Psoas muscle (tissue), 8 donors: ENCODE data around the gene ITLN2. TPM values are rescaled to one million over a fixed set of nuclear protein-coding genes. Genes with fewer than 3 reads are reported as not detected.
"Not testable (repeated sequence)": the region's sequence is repeated elsewhere in the genome, so short reads cannot be mapped to it uniquely, and the experiment has no call there.

Experiments used
- ATAC-seq, 4 donors: fragments of 200-7000 bp; cut with Tn5 transposase; one replicate each; pipeline ENCODE4 v1.9.1; 2020; ENCODE audit warnings: moderate library complexity in 3 of 4, mild to moderate bottlenecking in 2 of 4
- DNase-seq, 2 donors: peaks; one replicate each; pipeline ENCODE4 v3.0.0-alpha.2; 2020
- H3K27ac ChIP-seq: fragments of 200-600 bp; one replicate; pipeline ENCODE4 v1.8.0; 2022
- H3K27me3 ChIP-seq, 3 donors: fragments of 200-600 bp in 1 of 3; one replicate each; pipeline versions ENCODE4 v1.6.1 to v1.8.0; 2013 to 2022; ENCODE audit warnings: low read length in 2 of 3, mild to moderate bottlenecking in 2 of 3, moderate library complexity in 1 of 3; ENCODE audit not compliant: insufficient read depth in 3 of 3
- H3K36me3 ChIP-seq, 2 donors: fragments of 200-600 bp in 1 of 2; one replicate each; pipeline versions ENCODE4 v1.6.1 to v1.8.0; 2013 to 2022; ENCODE audit warnings: low read depth in 1 of 2, mild to moderate bottlenecking in 1 of 2, moderate library complexity in 1 of 2; ENCODE audit not compliant: insufficient read depth in 1 of 2
- H3K4me1 ChIP-seq: fragments of 200-600 bp; one replicate; pipeline ENCODE4 v1.8.0; 2022
- H3K4me3 ChIP-seq: fragments of 200-600 bp; one replicate; pipeline ENCODE4 v1.8.0; 2022; ENCODE audit warnings: mild to moderate bottlenecking
- H3K9me3 ChIP-seq: fragments of 200-600 bp; one replicate; pipeline ENCODE4 v1.8.0; 2022
- CTCF ChIP-seq: fragments of 200-600 bp; IDR thresholded peaks from one replicate; pipeline ENCODE4 v1.8.0; 2022; ENCODE audit warnings: antibody characterized with exemption
- WGBS, 3 donors: extraction: QIAGEN DNeasy Blood & Tissue Kit; methylation state at CpG; one replicate each; pipeline versions ENCODE4 v1.1.6 to v1.1.7; 2013; 5-methylcytosine and 5-hydroxymethylcytosine counted together
- intact Hi-C, 2 donors: fragments of 100-400 bp; cut with DNase I; formaldehyde crosslinking; loops; one replicate each; pipeline versions ENCODE4 v1.11.0 to v1.14.2; 2022
- polyA plus RNA-seq, 3 donors: library from polyadenylated mRNA; stranded (reverse); fragments of 200-250 nt; gene quantifications; one replicate each; pipeline ENCODE4 v1.2.3, GENCODE V29; 2013
- total RNA-seq, 4 donors: library from RNA; stranded (reverse); fragmentation: NEBNext Ultra II Directional in 2 of 4; extraction: Animal tissue kit (Norgen Biotek cat#: 25700) in 2 of 4; gene quantifications; one replicate each; pipeline versions ENCODE4 v1.2.1 to v1.2.4, GENCODE V29; 2021 to 2023
- donor health status: healthy with polysubstance abuse.
- donor health status: DM: no; HTN: no; CAD: no; lungs with moderate emphysema.
- donor health status: Bipolar disorder and iron deficiency.
- donor health status: healthy.
- donor health status: DM: yes; HTN: yes; CAD: no.
- donor health status: DM: no; HTN: no; CAD: no.
- donor health status: DM: no; HTN: no; CAD: no.
- donor health status: DM: yes; HTN: yes; CAD: no.

The ITLN2 gene
- total and polyA plus RNA-seq, 7 donors, result not detected

- DNase-seq (no peak), ATAC-seq (no peak)
- Histone ChIP-seq H3K4me3 (no peak overlapping the region), H3K27ac (no peak overlapping the region), H3K27me3 (no peaks in the 10 kb centered on the region), H3K9me3 (no peaks in the 10 kb centered on the region), H3K4me1 (no peaks in the 10 kb centered on the region), H3K36me3 (no peaks in the 10 kb centered on the region)
- TF ChIP-seq CTCF, result no peak
- intact Hi-C loops, result no loop called here
- WGBS, 3 donors, result 58 to 69% (median 61%) methylated on average over 5 of the region's 5 CpGs
Measured at GRCh38 chr1:160925652-160926244, 28.9 kb downstream of the ITLN2 start.

- no peak for TF ChIP-seq CTCF
- no peak overlapping the region for H3K4me3 ChIP-seq
- H3K36me3 ChIP-seq, result no peaks in the 10 kb centered on the region
- no peaks in the 10 kb centered on the region for H3K4me1 ChIP-seq
- H3K9me3 ChIP-seq, result no peaks in the 10 kb centered on the region
- intact Hi-C loops, result no loop called here
- ATAC-seq, result no peak
- DNase-seq, result no peak
- H3K27ac ChIP-seq, result no peak overlapping the region
- H3K27me3 ChIP-seq, result no peaks in the 10 kb centered on the region
- 72 to 77% (median 74%) methylated on average over 7 of the region's 7 CpGs for WGBS, 3 donors
Measured at GRCh38 chr1:160924791-160925651, 29.6 kb downstream of the ITLN2 start.

GRCh38 chr1:160916666-160917065, 37.9 kb downstream of the ITLN2 start:
- H3K4me3 ChIP-seq, result no peak overlapping the region
- H3K4me1 ChIP-seq, result no peaks in the 10 kb centered on the region
- no peaks in the 10 kb centered on the region for H3K9me3 ChIP-seq
- WGBS, 3 donors, result 91 to 96% (median 93%) methylated on average over 2 of the region's 2 CpGs
- ATAC-seq (no peak), DNase-seq (no peak)
- no peak overlapping the region for H3K27ac ChIP-seq
- intact Hi-C loops, result no loop called here
- TF ChIP-seq CTCF, result no peak
- H3K27me3 ChIP-seq, result no peaks in the 10 kb centered on the region
- H3K36me3 ChIP-seq, result no peaks in the 10 kb centered on the region

- WGBS, 3 donors, result 52 to 59% (median 57%) methylated on average over 6 of the region's 6 CpGs
- intact Hi-C loops, result not testable (repeated sequence)
Measured at GRCh38 chr1:160913229-160913628, 41.4 kb downstream of the ITLN2 start.

GRCh38 chr1:160911925-160912324, 42.7 kb downstream of the ITLN2 start:
- Histone ChIP-seq H3K9me3 (no peaks in the 10 kb centered on the region), H3K36me3 (no peaks in the 10 kb centered on the region), H3K27me3 (no peaks in the 10 kb centered on the region), H3K4me3 (no peak overlapping the region), H3K4me1 (no peaks in the 10 kb centered on the region), H3K27ac (no peak overlapping the region)
- ATAC-seq, result no peak
- WGBS, 3 donors, result 49 to 71% (median 61%) methylated on average over 2 of the region's 2 CpGs
- no peak for DNase-seq
- intact Hi-C loops, result no loop called here
- no peak for TF ChIP-seq CTCF

More at GRCh38 chr1:160913229-160913628, 41.4 kb downstream of the ITLN2 start:
- H3K36me3 ChIP-seq, DNase-seq, H3K27me3 ChIP-seq, H3K9me3 ChIP-seq, ATAC-seq, H3K27ac ChIP-seq, H3K4me1 ChIP-seq, H3K4me3 ChIP-seq: not testable (repeated sequence)
